GM21381 (cell line): Measurements from ENCODE around the gene RSPH10B.
A peak's percentile ranks its signal among the peaks of the same experiment; 100 is the strongest.
"Not testable (repeated sequence)": the region's sequence is repeated elsewhere in the genome, so short reads cannot be mapped to it uniquely, and the experiment has no call there.

ENCODE experiments used
- ATAC-seq: cut with Tn5 transposase; IDR thresholded peaks from one replicate; pipeline ENCODE4 v1.9.1; 2021; ENCODE audit warnings: mild to moderate bottlenecking, moderate library complexity; ENCODE audit not compliant: unreplicated experiment

The RSPH10B gene

GRCh38 chr7:5970347-5970911, at the start of gene RSPH10B:
RSPH10B (minus strand) TSS chr7:5970689; CDS start chr7:5967116, 3,573 bp downstream.
- ATAC-seq = not testable (repeated sequence)

- no peak for ATAC-seq
These were observed 46.1 kb upstream of the RSPH10B start for GRCh38 chr7:6016653-6016966.

GRCh38 chr7:6015917-6016652, 45.6 kb upstream of the RSPH10B start:
- ATAC-seq = no peak

- no peak for ATAC-seq
These were observed 42.0 kb upstream of the RSPH10B start for GRCh38 chr7:6012355-6013104.

- ATAC-seq = no peak
These were observed 41.1 kb upstream of the RSPH10B start for GRCh38 chr7:6011541-6011940.

- ATAC-seq = not testable (repeated sequence)
These were observed 39.9 kb upstream of the RSPH10B start for GRCh38 chr7:6010370-6010769.

- ATAC-seq = peak; percentile 93
These were observed 38.5 kb upstream of the RSPH10B start, which contains the start of the genes AIMP2 and PMS2 for GRCh38 chr7:6008668-6009611. AIMP2 (plus strand) TSS chr7:6009272; CDS start chr7:6009364, 92 bp downstream. PMS2 (minus strand) TSS chr7:6009049; CDS start chr7:6009019, 30 bp downstream.

GRCh38 chr7:6007835-6008590, 37.5 kb upstream of the RSPH10B start:
- ATAC-seq = not testable (repeated sequence)

- no peak for ATAC-seq
These were observed 36.9 kb upstream of the RSPH10B start for GRCh38 chr7:6007386-6007785.

GRCh38 chr7:5997210-5997808, 26.8 kb upstream of the RSPH10B start:
- no peak for ATAC-seq

- ATAC-seq = not testable (repeated sequence)
These were observed 16.6 kb upstream of the RSPH10B start for GRCh38 chr7:5987061-5987460.

GRCh38 chr7:5979680-5980314, 9.3 kb upstream of the RSPH10B start:
- not testable (repeated sequence) for ATAC-seq

GRCh38 chr7:5973580-5973979, 3.1 kb upstream of the RSPH10B start:
- ATAC-seq = not testable (repeated sequence)

- ATAC-seq = not testable (repeated sequence)
These were observed 6.7 kb downstream of the RSPH10B start for GRCh38 chr7:5963810-5964209.

- ATAC-seq = not testable (repeated sequence)
These were observed 7.3 kb downstream of the RSPH10B start for GRCh38 chr7:5963205-5963604.

GRCh38 chr7:5934945-5935450, 35.5 kb downstream of the RSPH10B start:
- not testable (repeated sequence) for ATAC-seq

- ATAC-seq = not testable (repeated sequence)
These were observed 38.4 kb downstream of the RSPH10B start for GRCh38 chr7:5931905-5932644.

GRCh38 chr7:5931250-5931649, 39.2 kb downstream of the RSPH10B start:
- ATAC-seq = not testable (repeated sequence)
